Astrocyte of the cerebellum (primary cell): ENCODE results near the gene CD40LG.

Experiments used
- DNase-seq: peaks from one replicate; pipeline ENCODE4 v3.0.0-alpha.2; 2011; ENCODE audit warnings: low read depth
- H3K4me3 ChIP-seq: 2 replicates; pipeline ENCODE4 v1.5.1; 2011; ENCODE audit warnings: mild to moderate bottlenecking, low read depth, low read length, moderate library complexity
- CTCF ChIP-seq: IDR thresholded peaks from 2 replicates; pipeline ENCODE4 v1.5.1; 2012; ENCODE audit warnings: low read length, low read depth, moderate library complexity, mild to moderate bottlenecking; ENCODE audit errors: missing control alignments
- in situ Hi-C: cut with HindIII; loops from 2 replicates; pipeline ENCODE4 v1.10.0; 2017; ENCODE audit warnings: low sequenced_read_pairs

Gene CD40LG

GRCh38 chrX:136658151-136658550 is 10.2 kb downstream of the CD40LG start:
- no peak for TF ChIP-seq CTCF
- DNase-seq: no peak
- no peak overlapping the region for H3K4me3 ChIP-seq
- in situ Hi-C loops: no loop called here

GRCh38 chrX:136659174-136659573 is 11.2 kb downstream of the CD40LG start:
- no peak for TF ChIP-seq CTCF
- H3K4me3 ChIP-seq: no peak overlapping the region
- in situ Hi-C loops: no loop called here
- no peak for DNase-seq

- DNase-seq: no peak
- no peak overlapping the region for H3K4me3 ChIP-seq
- in situ Hi-C loops: no loop called here
- no peak for TF ChIP-seq CTCF
These were observed 12.9 kb downstream of the CD40LG start for GRCh38 chrX:136660896-136661295.

GRCh38 chrX:136662104-136662503 is 14.1 kb downstream of the CD40LG start:
- no peak overlapping the region for H3K4me3 ChIP-seq
- no peak for TF ChIP-seq CTCF
- DNase-seq: no peak
- in situ Hi-C loops: no loop called here

GRCh38 chrX:136662976-136663375 is 15.0 kb downstream of the CD40LG start:
- no peak for DNase-seq
- in situ Hi-C loops: no loop called here
- H3K4me3 ChIP-seq: no peak overlapping the region
- TF ChIP-seq CTCF: no peak

GRCh38 chrX:136665258-136665900 is 17.4 kb downstream of the CD40LG start:
- no peak for DNase-seq
- no peak overlapping the region for H3K4me3 ChIP-seq
- in situ Hi-C loops: no loop called here
- TF ChIP-seq CTCF: no peak
